Fibroblast of lung (primary cell): ENCODE data around the gene CDK10. TPM values are rescaled to one million over a fixed set of nuclear protein-coding genes. Genes with fewer than 3 reads are reported as not detected.

Experiments used
- DNase-seq, 2 donors: peaks; one replicate each; pipeline versions ENCODE4 v3.0.0 to v3.0.0-alpha.2; 2010; ENCODE audit warnings: low read depth in 2 of 2
- H2AFZ ChIP-seq: 2 replicates; pipeline ENCODE4 v1.5.1; 2012; ENCODE audit warnings: low read length, control low read depth, inconsistent platforms
- H3K27ac ChIP-seq: 2 replicates; pipeline ENCODE4 v1.5.1; 2011; ENCODE audit warnings: low read length, control low read depth; ENCODE audit not compliant: insufficient read depth
- H3K27me3 ChIP-seq: 2 replicates; pipeline ENCODE4 v1.5.1; 2011; ENCODE audit warnings: mild to moderate bottlenecking, low read length; ENCODE audit not compliant: control insufficient read depth, insufficient read depth
- H3K36me3 ChIP-seq: 2 replicates; pipeline ENCODE4 v1.5.1; 2011; ENCODE audit warnings: low read length; ENCODE audit not compliant: control insufficient read depth, insufficient read depth
- H3K4me1 ChIP-seq: 2 replicates; pipeline ENCODE4 v1.5.1; 2011; ENCODE audit warnings: low read length; ENCODE audit not compliant: control insufficient read depth, insufficient read depth; ENCODE audit errors: extremely low read depth
- H3K4me2 ChIP-seq: 2 replicates; pipeline ENCODE4 v1.5.1; 2011; ENCODE audit warnings: low read length, control low read depth; ENCODE audit not compliant: insufficient read depth; ENCODE audit errors: extremely low read depth
- H3K4me3 ChIP-seq, 4 experiments: fragments of 200-600 bp in 1 of 4; sonication (generic) in 1 of 4; replicated peaks in 1 of 4; 2 replicates each; pipeline ENCODE4 v1.5.1; 2011 to 2016; ENCODE audit warnings: low read length in 4 of 4, low read depth in 3 of 4, mild to moderate bottlenecking in 3 of 4, control low read depth in 2 of 4, inconsistent platforms in 1 of 4, mixed read lengths in 1 of 4; ENCODE audit not compliant: insufficient read depth in 1 of 4; ENCODE audit errors: control extremely low read depth in 1 of 4
- H3K79me2 ChIP-seq: 2 replicates; pipeline ENCODE4 v1.5.1; 2012; ENCODE audit warnings: mild to moderate bottlenecking, low read length, inconsistent platforms; ENCODE audit not compliant: control insufficient read depth, insufficient read depth
- H3K9ac ChIP-seq: 2 replicates; pipeline ENCODE4 v1.5.1; 2011; ENCODE audit warnings: mild to moderate bottlenecking, low read length, control low read depth; ENCODE audit not compliant: insufficient read depth
- H3K9me3 ChIP-seq: 2 replicates; pipeline ENCODE4 v1.5.1; 2012; ENCODE audit warnings: low read depth, low read length; ENCODE audit not compliant: control insufficient read depth, insufficient read depth
- H4K20me1 ChIP-seq: 2 replicates; pipeline ENCODE4 v1.5.1; 2011; ENCODE audit warnings: low read length; ENCODE audit not compliant: control insufficient read depth, insufficient read depth; ENCODE audit errors: extremely low read depth
- CTCF ChIP-seq, 2 donors: IDR thresholded peaks in 1 of 2; conservative IDR thresholded peaks in 1 of 2; 1 replicate in 1 of 2; 2 replicates in 1 of 2; pipeline ENCODE4 v1.5.1; 2011 to 2012; ENCODE audit warnings: low read length in 2 of 2, control low read depth in 1 of 2, inconsistent platforms in 1 of 2, low read depth in 1 of 2, mild to moderate bottlenecking in 1 of 2
- EZH2 ChIP-seq: IDR thresholded peaks from 2 replicates; pipeline ENCODE4 v1.5.1; 2012; ENCODE audit warnings: low read length, control low read depth, mild to moderate bottlenecking; ENCODE audit errors: missing control alignments
- polyA minus RNA-seq: library from RNA; depleted of rRNA, polyadenylated mRNA; stranded (reverse); fragments of >200 nt; gene quantifications from 2 replicates; pipeline ENCODE4 v1.2.3, GENCODE V29; 2011; ENCODE audit warnings: low replicate concordance
- polyA plus RNA-seq, 2 donors: library from polyadenylated mRNA; depleted of rRNA in 1 of 2; stranded (reverse) in 1 of 2; unstranded in 1 of 2; fragments of >200 nt; gene quantifications; 2 replicates each; pipeline ENCODE4 v1.2.1, GENCODE V29; 2011 to 2012; ENCODE audit warnings: missing spikeins in 1 of 2
- total RNA-seq: library from RNA; depleted of rRNA; stranded (reverse); fragments of >200 nt; gene quantifications from 2 replicates; pipeline ENCODE4 v1.2.1, GENCODE V29; 2014

CDK10 gene
- 37.5 and 41.9 TPM in 2 replicates for total RNA-seq
- 22.9 and 27.3 TPM in 2 replicates for polyA plus RNA-seq
- polyA plus RNA-seq (2012) = 78.2 and 95.2 TPM in 2 replicates
- 22.6 and 25.1 TPM in 2 replicates for polyA minus RNA-seq

DNA sequence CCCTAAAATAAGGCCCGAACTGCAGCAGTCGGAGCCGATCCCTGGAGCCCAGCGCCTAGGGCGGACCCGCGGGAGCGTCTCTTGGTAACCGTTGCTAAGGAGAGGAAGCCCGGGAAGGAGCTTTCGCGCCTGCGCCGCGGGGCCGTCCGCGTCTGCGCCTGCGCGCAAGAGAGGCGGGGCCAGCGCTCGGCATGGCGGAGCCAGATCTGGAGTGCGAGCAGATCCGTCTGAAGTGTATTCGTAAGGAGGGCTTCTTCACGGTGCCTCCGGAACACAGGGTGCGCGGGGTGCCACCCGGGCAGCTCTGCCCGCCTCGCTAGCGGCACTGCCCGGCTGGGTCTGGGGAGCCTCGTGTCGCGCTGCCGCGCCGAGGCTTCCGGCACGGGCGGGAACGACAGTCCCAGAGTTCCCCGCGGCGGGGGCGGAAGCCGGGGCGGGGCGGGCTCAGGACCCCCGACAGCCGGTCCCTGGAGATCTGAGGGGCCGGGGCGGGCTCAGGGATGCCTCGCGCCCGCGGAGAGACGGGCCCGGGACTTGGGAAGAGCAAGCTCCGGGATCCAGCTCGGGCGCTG, at the start of gene CDK10:
Gene CDK10 (plus strand): TSS at position 170 of the 572 bp plus-strand sequence. CDS start 22 bp downstream, at position 192.
- Histone ChIP-seq H3K4me2 (peak within 1 kb of the TSS; percentile 86), H3K36me3 (peaks cover 10% of the 10 kb centered on the region), H2AFZ (peak within 1 kb of the TSS; percentile 98), H4K20me1 (no peaks in the 10 kb centered on the region), H3K27me3 (no peaks in the 10 kb centered on the region), H3K9ac (peak within 1 kb of the TSS; percentile 82), H3K4me3 (peak within 1 kb of the TSS; percentile 65 to 94 (median 81)), H3K79me2 (peaks cover 17% of the 10 kb centered on the region), H3K9me3 (no peaks in the 10 kb centered on the region), H3K4me1 (peaks cover 6% of the 10 kb centered on the region), H3K27ac (peak within 1 kb of the TSS; percentile 67)
- TF ChIP-seq EZH2 (no peak), CTCF (conservative IDR thresholded peaks at IDR 0.05 in 1 of 2, IDR thresholded peaks at IDR 0.05 in 1 of 2; ENCODE audit: low read depth in 1 of 2, low read length in 2 of 2) (no peak)
- DNase-seq = peak; percentile 78 to 83

DNA sequence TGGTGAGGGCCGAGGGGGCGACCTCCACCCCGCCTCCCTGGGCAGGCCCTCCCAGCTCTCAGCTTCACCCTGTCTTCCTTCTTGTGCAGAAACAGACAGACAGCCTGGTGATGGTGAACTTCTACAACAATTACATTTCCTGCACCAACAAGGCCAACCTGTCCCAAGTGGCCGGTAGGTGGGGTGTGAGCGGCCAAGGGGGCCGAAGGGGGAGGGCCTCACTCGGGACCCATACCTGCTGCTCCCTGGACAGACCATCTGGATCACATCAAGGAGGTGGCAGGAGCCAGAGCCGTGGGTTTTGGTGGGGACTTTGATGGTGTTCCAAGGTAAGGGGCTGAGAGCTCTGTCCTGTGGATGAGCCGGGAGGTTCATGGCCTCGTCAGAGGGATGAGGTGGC, 49.1 kb upstream of the CDK10 start:
- Histone ChIP-seq H3K27ac (no peak overlapping the region), H3K79me2 (no peaks in the 10 kb centered on the region), H3K4me1 (peaks cover 12% of the 10 kb centered on the region), H2AFZ (no peak overlapping the region), H3K27me3 (peaks cover 10% of the 10 kb centered on the region), H4K20me1 (no peaks in the 10 kb centered on the region), H3K4me2 (no peak overlapping the region), H3K4me3 (no peak overlapping the region), H3K9me3 (no peaks in the 10 kb centered on the region), H3K9ac (no peak overlapping the region), H3K36me3 (no peaks in the 10 kb centered on the region)
- DNase-seq = no peak
- TF ChIP-seq CTCF (conservative IDR thresholded peaks at IDR 0.05 in 1 of 2, IDR thresholded peaks at IDR 0.05 in 1 of 2; ENCODE audit: low read depth in 1 of 2, low read length in 2 of 2) (no peak), EZH2 (no peak)

DNA sequence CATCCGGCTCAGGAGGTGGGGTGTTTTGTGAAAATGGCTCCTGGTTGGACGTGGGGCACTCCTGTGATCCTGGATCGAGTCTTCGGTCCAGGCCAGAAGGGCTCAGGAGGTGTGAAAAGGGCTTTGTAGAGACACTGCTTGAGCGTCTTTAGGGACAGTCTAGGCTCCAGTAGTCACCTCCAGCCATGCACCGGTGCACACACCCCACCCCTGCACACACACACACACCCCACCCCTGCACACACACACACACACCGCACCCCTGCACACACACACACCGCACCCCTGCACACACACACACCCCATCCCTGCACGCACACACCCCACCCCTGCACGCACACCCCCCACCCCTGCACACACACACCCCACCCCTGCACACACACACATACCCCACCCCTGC, 48.0 kb upstream of the CDK10 start:
- no peak for DNase-seq
- H3K4me3 ChIP-seq = no peak overlapping the region
- H2AFZ ChIP-seq = no peak overlapping the region
- H3K36me3 ChIP-seq = no peaks in the 10 kb centered on the region
- no peak overlapping the region for H3K9ac ChIP-seq
- no peak overlapping the region for H3K27ac ChIP-seq
- TF ChIP-seq CTCF (conservative IDR thresholded peaks at IDR 0.05 in 1 of 2, IDR thresholded peaks at IDR 0.05 in 1 of 2; ENCODE audit: low read depth in 1 of 2, low read length in 2 of 2) (no peak), EZH2 (no peak)
- H4K20me1 ChIP-seq = no peaks in the 10 kb centered on the region
- no peaks in the 10 kb centered on the region for H3K9me3 ChIP-seq
- H3K27me3 ChIP-seq = peaks cover 10% of the 10 kb centered on the region
- H3K4me1 ChIP-seq = peaks cover 6% of the 10 kb centered on the region
- H3K79me2 ChIP-seq = no peaks in the 10 kb centered on the region
- no peak overlapping the region for H3K4me2 ChIP-seq
